Gastroesophageal sphincter (tissue), 3 donors: ENCODE results near the gene COL7A1.

ENCODE experiments used
- CTCF ChIP-seq, 4 experiments: fragments of 200-600 bp in 2 of 4; fragments of 450-650 bp in 2 of 4; sonication (generic) in 1 of 4; IDR thresholded peaks; one replicate each; pipeline ENCODE4 v1.5.1; 2017 to 2019; ENCODE audit warnings: antibody characterized with exemption in 4 of 4, mild to moderate bottlenecking in 2 of 4, moderate library complexity in 2 of 4
- EP300 ChIP-seq: sonication (generic); formaldehyde crosslinking; IDR thresholded peaks from one replicate; pipeline ENCODE4 v1.6.1; 2017; ENCODE audit warnings: antibody characterized with exemption, mild to moderate bottlenecking
- POLR2A ChIP-seq, 2 donors: fragments of 450-650 bp; IDR thresholded peaks; one replicate each; pipeline ENCODE4 v1.6.1; 2017; ENCODE audit warnings: antibody characterized with exemption in 2 of 2, mild to moderate bottlenecking in 2 of 2, moderate library complexity in 1 of 2
- POLR2AphosphoS5 ChIP-seq: sonication (generic); formaldehyde crosslinking; IDR thresholded peaks from one replicate; pipeline ENCODE4 v1.6.1; 2017; ENCODE audit warnings: antibody characterized with exemption

GRCh38 chr3:48548126-48548525, 47.0 kb downstream of the COL7A1 start:
- TF ChIP-seq CTCF (IDR thresholded peaks at IDR 0.05) = no peak
- TF ChIP-seq EP300 = no peak
- no peak for TF ChIP-seq POLR2A (IDR thresholded peaks at IDR 0.05)
- TF ChIP-seq POLR2AphosphoS5 = no peak
